H1 (cell line): ENCODE measurements around the gene KIAA0513. TPM values are rescaled to one million over a fixed set of nuclear protein-coding genes. Genes with fewer than 3 reads are reported as not detected.

Source experiments
- FOSL1 ChIP-seq: IDR thresholded peaks from 2 replicates; pipeline ENCODE4 v1.6.1; 2011; ENCODE audit warnings: mild to moderate bottlenecking, low read depth, low read length, moderate library complexity; ENCODE audit not compliant: insufficient read depth
- KDM1A ChIP-seq: fragments of 200-600, 300-600 bp; sonication (generic); IDR thresholded peaks from 2 replicates; pipeline ENCODE4 v1.7.1; 2016; ENCODE audit warnings: mild to moderate bottlenecking, low read length, borderline replicate concordance
- polyA plus RNA-seq, 7 experiments: library from polyadenylated mRNA; depleted of rRNA in 3 of 7; stranded (reverse) in 5 of 7; unstranded in 2 of 7; fragments of >200 nt in 5 of 7; fragments of 200-250 nt in 2 of 7; gene quantifications; 1 replicate in 5 of 7; 2 replicates in 1 of 7; 4 replicates in 1 of 7; pipeline versions ENCODE4 v1.2.1 to v1.2.3, GENCODE V29; 2011 to 2013; ENCODE audit warnings: missing spikeins in 2 of 7, mixed read lengths in 2 of 7
- total RNA-seq: library from RNA; stranded (reverse); fragmentation: NEBNext Ultra II Directional; extraction: Animal tissue kit (Norgen Biotek cat#: 25700); gene quantifications from 2 replicates; pipeline ENCODE4 v1.2.1, GENCODE V29; 2021

KIAA0513 gene
- total and polyA plus RNA-seq, 2 of the 8 experiments (the other 6 are each of a cell fraction or from before 2014, with no cell fraction given): 2.1 to 6.1 TPM

- TF ChIP-seq KDM1A (no peak), FOSL1 (no peak)
These were observed 1.3 kb downstream of the KIAA0513 start (continued) for GRCh38 chr16:85028685-85029407.
